ENCODE data around the gene UROS. TPM values are rescaled to one million over a fixed set of nuclear protein-coding genes. Genes with fewer than 3 reads are reported as not detected.

UROS gene
- total RNA-seq, result 10 to 100 TPM; 26.3 to 48.0 (median 37.2) TPM

GRCh38 chr10:125822878-125823662, at the start of gene UROS, which contains the start of gene BCCIP:
Gene UROS, minus strand, starts transcription at chr10:125823258. Its CDS starts 6,759 bp downstream, at chr10:125816499.
Gene BCCIP, plus strand, starts transcription at chr10:125823546. Its CDS starts 12 bp downstream, at chr10:125823558.
- Histone ChIP-seq H3K27ac (peak within 1 kb of the TSS; percentile 87 to 91 (median 90)), H3K36me3 (peaks cover 0 to 11% (median 2%) of the 10 kb centered on the region in 4 donors), H3K4me3 (peak within 1 kb of the TSS; percentile 89 to 98 (median 96)), H3K27me3 (no peaks in the 10 kb centered on the region), H3K4me1 (peaks cover 32 to 45% (median 36%) of the 10 kb centered on the region in 4 donors), H3K9me3 (no peaks in the 10 kb centered on the region)
- ATAC-seq (ENCODE audit: low FRiP score in 2 of 2) (peak; percentile 94 to 98), DNase-seq (peak; percentile 92 to 96)
- TF ChIP-seq POLR2AphosphoS5 (IDR thresholded peaks at IDR 0.05), result peak; percentile 76 to 85
- peak in 2 of 4 donors; percentile 37 to 74 for TF ChIP-seq POLR2A (IDR thresholded peaks at IDR 0.05)
- no peak for TF ChIP-seq EP300 (IDR thresholded peaks at IDR 0.05)
- TF ChIP-seq CTCF (IDR thresholded peaks at IDR 0.05), result peak in 2 of 6 experiments; percentile 12 to 20
- WGBS, 2 donors, result 0 to 1% methylated on average over 29 to 52 of the region's 74 CpGs

GRCh38 chr10:125871338-125871737, 48.3 kb upstream of the UROS start:
- H3K27me3 ChIP-seq, result no peaks in the 10 kb centered on the region
- H3K4me1 ChIP-seq, result no peaks in the 10 kb centered on the region
- H3K4me3 ChIP-seq, result no peak overlapping the region
- DNase-seq (no peak), ATAC-seq (ENCODE audit: low FRiP score in 2 of 2) (no peak)
- H3K36me3 ChIP-seq, result peaks cover 3 to 11% (median 5%) of the 10 kb centered on the region in 4 donors
- TF ChIP-seq EP300 (IDR thresholded peaks at IDR 0.05), result no peak
- TF ChIP-seq POLR2AphosphoS5 (IDR thresholded peaks at IDR 0.05), result no peak
- no peak for TF ChIP-seq CTCF (IDR thresholded peaks at IDR 0.05)
- no peak for TF ChIP-seq POLR2A (IDR thresholded peaks at IDR 0.05)
- peaks cover 0 to 5% (median 2%) of the 10 kb centered on the region in 4 donors for H3K9me3 ChIP-seq
- WGBS, 2 donors, result 73 to 82% methylated on average over 4 of the region's 4 CpGs
- no peak overlapping the region for H3K27ac ChIP-seq

- Histone ChIP-seq H3K27me3 (no peaks in the 10 kb centered on the region), H3K4me1 (no peaks in the 10 kb centered on the region), H3K36me3 (peaks cover 10 to 30% (median 15%) of the 10 kb centered on the region in 4 donors), H3K27ac (no peak overlapping the region), H3K4me3 (no peak overlapping the region), H3K9me3 (no peaks in the 10 kb centered on the region)
- 61 to 63% methylated on average over 7 of the region's 7 CpGs for WGBS, 2 donors
- TF ChIP-seq POLR2A (IDR thresholded peaks at IDR 0.05) (no peak), CTCF (IDR thresholded peaks at IDR 0.05) (peak; percentile 53 to 83 (median 78))
- ATAC-seq (ENCODE audit: low FRiP score in 2 of 2) (peak in 1 of 2 donors; percentile 44), DNase-seq (no peak)
Observed at GRCh38 chr10:125868372-125868975, 45.4 kb upstream of the UROS start.

- Histone ChIP-seq H3K4me1 (no peaks in the 10 kb centered on the region), H3K4me3 (no peak overlapping the region), H3K9me3 (no peaks in the 10 kb centered on the region), H3K36me3 (peaks cover 10 to 32% (median 15%) of the 10 kb centered on the region in 4 donors), H3K27me3 (no peaks in the 10 kb centered on the region), H3K27ac (no peak overlapping the region)
- TF ChIP-seq POLR2A (IDR thresholded peaks at IDR 0.05), result no peak
- no peak for TF ChIP-seq CTCF (IDR thresholded peaks at IDR 0.05)
- TF ChIP-seq EP300 (IDR thresholded peaks at IDR 0.05), result no peak
- TF ChIP-seq POLR2AphosphoS5 (IDR thresholded peaks at IDR 0.05), result no peak
- 93 to 95% methylated on average over 5 to 7 of the region's 7 CpGs for WGBS, 2 donors
- peak in 1 of 2 donors; percentile 78 for ATAC-seq (ENCODE audit: low FRiP score in 2 of 2)
- no peak for DNase-seq
Observed at GRCh38 chr10:125866421-125867029, 43.5 kb upstream of the UROS start.

Measured in upper lobe of left lung (tissue), 6 donors.